Measurements from ENCODE around the gene CDY1B.
"Not testable (repeated sequence)": the region's sequence is repeated elsewhere in the genome, so short reads cannot be mapped to it uniquely, and the experiment has no call there.

CDY1B gene

GRCh38 chrY:24047919-24048318 lies at the start of gene CDY1B:
CDY1B (minus strand) TSS chrY:24048019; CDS start chrY:24047688, 331 bp downstream.
- DNase-seq = not testable (repeated sequence)

GRCh38 chrY:24049525-24049924 lies 1.7 kb upstream of the CDY1B start:
- not testable (repeated sequence) for DNase-seq

GRCh38 chrY:24043209-24043608 lies 4.6 kb downstream of the CDY1B start:
- not testable (repeated sequence) for DNase-seq

- DNase-seq = not testable (repeated sequence)
Measured at GRCh38 chrY:24039008-24039718, 8.7 kb downstream of the CDY1B start.

- DNase-seq = not testable (repeated sequence)
Measured at GRCh38 chrY:24026212-24027103, 21.4 kb downstream of the CDY1B start.

Data from activated CD4-positive, alpha-beta T cell treated with anti-CD3 and anti-CD28 coated beads for 4 hours (primary cell).